HG02840 (cell line): ENCODE data around the gene FGF21.
"Not testable (repeated sequence)": the region's sequence is repeated elsewhere in the genome, so short reads cannot be mapped to it uniquely, and the experiment has no call there.

Source experiments
- ATAC-seq: cut with Tn5 transposase; IDR thresholded peaks from one replicate; pipeline ENCODE4 v1.9.1; 2021; ENCODE audit warnings: mild to moderate bottlenecking, moderate library complexity, moderate number of reproducible peaks; ENCODE audit not compliant: unreplicated experiment, low FRiP score

Gene FGF21

GRCh38 chr19:48780631-48781391, 25.5 kb downstream of the FGF21 start:
- no peak for ATAC-seq

- no peak for ATAC-seq
Observed at GRCh38 chr19:48784527-48784926, 29.2 kb downstream of the FGF21 start.

GRCh38 chr19:48786422-48786821, 31.1 kb downstream of the FGF21 start:
- ATAC-seq: not testable (repeated sequence)

GRCh38 chr19:48787331-48787730, 32.0 kb downstream of the FGF21 start:
- not testable (repeated sequence) for ATAC-seq

GRCh38 chr19:48793271-48793670, 37.9 kb downstream of the FGF21 start:
- ATAC-seq: no peak

GRCh38 chr19:48794291-48794690, 39.0 kb downstream of the FGF21 start:
- ATAC-seq: no peak

- ATAC-seq: peak; percentile 78
Observed at GRCh38 chr19:48795055-48795684, 39.8 kb downstream of the FGF21 start.

- no peak for ATAC-seq
Observed at GRCh38 chr19:48795685-48796070, 40.4 kb downstream of the FGF21 start.

GRCh38 chr19:48796298-48797083, 41.2 kb downstream of the FGF21 start:
- no peak for ATAC-seq

GRCh38 chr19:48797103-48797502, 41.8 kb downstream of the FGF21 start:
- ATAC-seq: no peak

- no peak for ATAC-seq
Observed at GRCh38 chr19:48798937-48799336, 43.6 kb downstream of the FGF21 start.

GRCh38 chr19:48799358-48800300, 44.3 kb downstream of the FGF21 start:
- no peak for ATAC-seq

GRCh38 chr19:48802623-48803022, 47.3 kb downstream of the FGF21 start:
- ATAC-seq: no peak

- no peak for ATAC-seq
Observed at GRCh38 chr19:48804496-48804895, 49.2 kb downstream of the FGF21 start.

GRCh38 chr19:48805452-48805851, 50.1 kb downstream of the FGF21 start:
- no peak for ATAC-seq

GRCh38 chr19:48806518-48806817, 51.1 kb downstream of the FGF21 start:
- ATAC-seq: no peak

GRCh38 chr19:48806818-48807589, 51.7 kb downstream of the FGF21 start:
- ATAC-seq: no peak

GRCh38 chr19:48807590-48808308, 52.4 kb downstream of the FGF21 start:
- no peak for ATAC-seq
